BE2C (cell line): Measurements from ENCODE around the gene RGMA.
"Not testable (repeated sequence)": the region's sequence is repeated elsewhere in the genome, so short reads cannot be mapped to it uniquely, and the experiment has no call there.

Experiments
- DNase-seq: peaks from one replicate; pipeline ENCODE4 v3.0.0-alpha.2; 2020
- H3K27me3 ChIP-seq: fragments of 250-450 bp; sonication (Bioruptor Pico); 2 replicates; pipeline ENCODE4 v1.5.1; 2020; ENCODE audit warnings: mild to moderate bottlenecking
- H3K36me3 ChIP-seq: fragments of 250-450 bp; sonication (Bioruptor Pico); 2 replicates; pipeline ENCODE4 v1.5.1; 2020; ENCODE audit warnings: mild to moderate bottlenecking
- H3K4me1 ChIP-seq: fragments of 250-450 bp; sonication (Bioruptor Pico); 2 replicates; pipeline ENCODE4 v1.5.1; 2020
- H3K4me3 ChIP-seq: 2 replicates; pipeline ENCODE4 v1.5.1; 2011; ENCODE audit warnings: low read depth, low read length
- H3K9me3 ChIP-seq: fragments of 250-450 bp; sonication (Bioruptor Pico); 2 replicates; pipeline ENCODE4 v1.5.1; 2020
- TF ChIP-seq, protein P1 (sequence below): IDR thresholded peaks from 2 replicates; pipeline ENCODE4 v1.5.1; 2012; ENCODE audit warnings: mild to moderate bottlenecking, low read depth, low read length

RGMA gene

GRCh38 chr15:93043621-93044300 lies 45.2 kb downstream of the RGMA start:
- Histone ChIP-seq H3K9me3 (peaks cover 3% of the 10 kb centered on the region; the same call in 1 of the 2 replicates), H3K4me1 (no peaks in the 10 kb centered on the region), H3K36me3 (no peaks in the 10 kb centered on the region), H3K4me3 (no peak overlapping the region), H3K27me3 (no peaks in the 10 kb centered on the region)
- no peak for DNase-seq
- TF ChIP-seq, protein P1, sequence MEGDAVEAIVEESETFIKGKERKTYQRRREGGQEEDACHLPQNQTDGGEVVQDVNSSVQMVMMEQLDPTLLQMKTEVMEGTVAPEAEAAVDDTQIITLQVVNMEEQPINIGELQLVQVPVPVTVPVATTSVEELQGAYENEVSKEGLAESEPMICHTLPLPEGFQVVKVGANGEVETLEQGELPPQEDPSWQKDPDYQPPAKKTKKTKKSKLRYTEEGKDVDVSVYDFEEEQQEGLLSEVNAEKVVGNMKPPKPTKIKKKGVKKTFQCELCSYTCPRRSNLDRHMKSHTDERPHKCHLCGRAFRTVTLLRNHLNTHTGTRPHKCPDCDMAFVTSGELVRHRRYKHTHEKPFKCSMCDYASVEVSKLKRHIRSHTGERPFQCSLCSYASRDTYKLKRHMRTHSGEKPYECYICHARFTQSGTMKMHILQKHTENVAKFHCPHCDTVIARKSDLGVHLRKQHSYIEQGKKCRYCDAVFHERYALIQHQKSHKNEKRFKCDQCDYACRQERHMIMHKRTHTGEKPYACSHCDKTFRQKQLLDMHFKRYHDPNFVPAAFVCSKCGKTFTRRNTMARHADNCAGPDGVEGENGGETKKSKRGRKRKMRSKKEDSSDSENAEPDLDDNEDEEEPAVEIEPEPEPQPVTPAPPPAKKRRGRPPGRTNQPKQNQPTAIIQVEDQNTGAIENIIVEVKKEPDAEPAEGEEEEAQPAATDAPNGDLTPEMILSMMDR, result no peak

DNA sequence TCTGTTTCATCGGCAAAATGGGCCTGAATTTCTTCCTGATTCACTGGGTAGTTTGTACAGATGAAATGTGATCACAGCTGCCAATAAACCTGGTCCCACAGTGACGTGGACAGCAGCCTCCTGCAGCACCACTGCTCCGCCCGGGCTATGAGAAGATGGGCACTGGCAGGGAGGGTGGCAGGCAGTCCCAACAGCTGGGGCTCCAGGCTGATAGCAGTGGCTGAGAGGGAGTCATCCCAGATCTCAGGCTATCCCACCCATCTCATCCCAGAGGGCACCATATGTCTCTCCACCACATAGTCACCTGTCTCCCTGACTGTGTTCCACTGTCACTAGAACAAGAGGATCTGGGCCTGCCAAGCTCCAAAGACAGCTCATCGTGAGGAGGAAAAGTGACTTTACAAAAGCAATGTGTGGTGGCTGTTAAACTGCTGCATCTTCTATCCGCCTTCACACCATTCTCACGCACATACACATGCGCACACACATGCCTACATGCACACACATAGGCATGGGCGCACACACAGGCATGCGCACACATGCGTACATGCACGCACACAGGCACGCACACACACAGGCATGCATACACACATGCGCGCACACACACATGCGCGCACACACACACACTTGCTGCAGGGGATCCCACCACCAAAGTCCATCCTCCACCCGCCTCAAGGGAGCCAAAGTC lies 46.2 kb downstream of the RGMA start:
- H3K27me3 ChIP-seq, result no peaks in the 10 kb centered on the region
- TF ChIP-seq, protein P1, result no peak
- H3K4me1 ChIP-seq, result no peaks in the 10 kb centered on the region
- no peak for DNase-seq
- H3K9me3 ChIP-seq, result peaks cover 3% of the 10 kb centered on the region; the same call in 1 of the 2 replicates
- no peak overlapping the region for H3K4me3 ChIP-seq
- H3K36me3 ChIP-seq, result no peaks in the 10 kb centered on the region

GRCh38 chr15:93042211-93042610 lies 46.8 kb downstream of the RGMA start:
- no peaks in the 10 kb centered on the region for H3K36me3 ChIP-seq
- H3K4me1 ChIP-seq, result no peaks in the 10 kb centered on the region
- TF ChIP-seq, protein P1, result no peak
- no peaks in the 10 kb centered on the region for H3K27me3 ChIP-seq
- H3K4me3 ChIP-seq, result no peak overlapping the region
- peaks cover 3% of the 10 kb centered on the region; the same call in 1 of the 2 replicates for H3K9me3 ChIP-seq
- DNase-seq, result no peak

DNA sequence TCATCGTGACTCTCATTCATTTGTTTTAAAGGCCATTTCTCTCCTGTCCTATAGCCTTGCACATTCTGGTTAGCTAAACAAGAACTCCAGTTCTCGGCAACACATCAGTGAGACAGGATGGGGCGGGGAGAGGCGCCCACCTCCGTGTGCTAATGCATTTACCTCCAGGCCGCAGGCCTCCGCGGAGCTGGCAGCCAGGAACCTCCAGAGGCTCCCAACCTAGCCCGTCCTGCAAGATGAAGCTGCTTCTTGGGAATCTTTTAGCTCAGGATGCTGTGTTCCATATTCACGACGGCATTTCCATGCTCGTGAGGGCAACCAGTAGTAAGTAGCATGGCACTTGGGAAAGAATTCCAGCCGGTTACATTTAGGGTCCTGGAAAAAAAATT lies 47.9 kb downstream of the RGMA start:
- Histone ChIP-seq H3K4me3 (no peak overlapping the region), H3K9me3 (peaks cover 1% of the 10 kb centered on the region; the same call in 1 of the 2 replicates), H3K27me3 (no peaks in the 10 kb centered on the region), H3K4me1 (no peaks in the 10 kb centered on the region), H3K36me3 (no peaks in the 10 kb centered on the region)
- TF ChIP-seq, protein P1, result no peak
- no peak for DNase-seq

- no peak overlapping the region for H3K4me3 ChIP-seq
- H3K27me3 ChIP-seq, result no peaks in the 10 kb centered on the region
- H3K4me1 ChIP-seq, result no peaks in the 10 kb centered on the region
- peak; percentile 3 for DNase-seq
- TF ChIP-seq, protein P1, result no peak
- no peaks in the 10 kb centered on the region for H3K9me3 ChIP-seq
- no peaks in the 10 kb centered on the region for H3K36me3 ChIP-seq
Observed at GRCh38 chr15:93040288-93041158, 48.5 kb downstream of the RGMA start.

- H3K9me3 ChIP-seq, H3K4me1 ChIP-seq, H3K36me3 ChIP-seq, H3K27me3 ChIP-seq, H3K4me3 ChIP-seq: not testable (repeated sequence)
- DNase-seq, result peak; percentile 1
Observed at GRCh38 chr15:93039562-93040287, 49.3 kb downstream of the RGMA start.
